ENCODE results near the gene BEND5.

The BEND5 gene

GRCh38 chr1:48765335-48765734 lies 11.4 kb downstream of the BEND5 start:
- DNase-seq (ENCODE audit: low spot score) = no peak

DNA sequence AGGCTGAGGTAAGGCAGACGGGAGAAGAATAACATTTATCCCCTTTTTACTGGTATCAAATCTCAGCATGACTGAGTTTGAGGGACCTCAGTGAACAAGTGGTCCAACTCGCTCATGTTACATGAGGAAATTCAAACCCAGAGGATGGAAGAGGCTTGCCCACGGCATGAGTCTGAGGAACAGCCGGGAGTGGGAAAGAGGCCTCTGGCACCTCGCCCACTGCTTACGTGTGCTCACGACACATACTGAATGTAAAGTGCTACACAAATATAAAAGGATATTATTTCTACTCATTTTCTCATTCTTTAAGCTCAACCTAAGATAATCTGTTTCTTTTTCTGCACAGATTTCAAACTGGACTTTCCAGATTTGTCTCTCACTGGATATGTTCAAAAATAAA lies 14.7 kb downstream of the BEND5 start:
- DNase-seq (ENCODE audit: low spot score) = no peak

- DNase-seq (ENCODE audit: low spot score) = no peak
These were observed 15.3 kb downstream of the BEND5 start for GRCh38 chr1:48761411-48761810.

DNA sequence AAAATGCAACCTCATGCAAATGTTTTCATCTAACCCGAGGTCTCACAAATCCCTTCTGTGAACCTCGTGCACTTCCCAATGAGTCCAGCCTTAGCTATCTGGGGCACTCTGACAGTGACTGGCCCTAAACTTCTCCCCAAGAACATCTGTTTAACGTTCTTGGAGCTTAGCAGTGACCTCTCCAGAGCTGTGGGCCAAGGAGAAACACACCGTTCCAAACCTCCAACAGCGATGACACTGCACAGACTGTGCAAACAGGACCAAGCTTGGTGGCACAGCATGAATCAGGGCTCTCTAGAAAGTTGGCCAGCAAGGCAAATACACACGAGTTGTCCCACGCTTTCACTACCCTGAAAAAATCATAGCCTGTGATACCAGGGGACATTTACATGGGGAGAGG lies 15.8 kb downstream of the BEND5 start:
- no peak for DNase-seq (ENCODE audit: low spot score)

DNA sequence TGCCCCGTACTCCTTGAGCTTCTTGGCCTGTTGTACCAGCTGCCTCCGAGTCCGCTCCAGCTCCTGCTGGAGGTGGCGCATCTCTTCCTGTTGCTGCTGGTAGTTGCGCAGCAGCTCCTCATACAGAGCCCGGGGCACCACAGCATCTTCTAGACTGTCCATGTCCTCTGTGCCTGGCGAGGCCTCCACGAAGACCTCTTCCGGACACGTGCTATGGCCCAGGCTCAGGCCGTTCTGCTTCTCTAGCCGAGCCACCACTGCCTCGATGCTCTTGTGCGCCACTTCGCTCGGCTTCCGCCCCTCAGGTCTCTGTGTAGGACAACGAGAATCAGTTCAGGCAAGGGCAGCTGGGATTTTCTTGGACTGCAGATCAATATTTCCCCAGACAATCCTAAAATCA lies 17.7 kb downstream of the BEND5 start:
- DNase-seq (ENCODE audit: low spot score) = no peak

DNA sequence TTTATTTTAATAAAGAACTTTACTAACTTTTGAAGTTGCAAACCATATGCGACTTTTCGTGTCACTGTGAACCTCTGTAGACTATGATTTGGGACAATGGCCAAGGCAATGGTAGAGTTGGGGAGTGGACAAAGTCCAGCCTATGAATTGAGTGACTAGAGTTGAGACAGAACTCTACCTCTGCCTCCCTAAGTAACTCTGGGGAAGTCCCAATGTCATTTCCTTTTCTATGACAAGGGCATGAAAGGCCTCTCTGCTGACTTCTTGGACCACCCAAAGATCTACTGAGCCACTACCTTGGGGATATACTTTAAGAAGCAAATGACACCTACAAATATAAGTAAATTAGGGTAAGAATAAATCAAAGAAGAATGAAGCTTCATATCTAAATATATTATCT lies 19.3 kb downstream of the BEND5 start:
- DNase-seq (ENCODE audit: low spot score) = no peak

- no peak for DNase-seq (ENCODE audit: low spot score)
These were observed 19.9 kb downstream of the BEND5 start for GRCh38 chr1:48756683-48757316.

DNA sequence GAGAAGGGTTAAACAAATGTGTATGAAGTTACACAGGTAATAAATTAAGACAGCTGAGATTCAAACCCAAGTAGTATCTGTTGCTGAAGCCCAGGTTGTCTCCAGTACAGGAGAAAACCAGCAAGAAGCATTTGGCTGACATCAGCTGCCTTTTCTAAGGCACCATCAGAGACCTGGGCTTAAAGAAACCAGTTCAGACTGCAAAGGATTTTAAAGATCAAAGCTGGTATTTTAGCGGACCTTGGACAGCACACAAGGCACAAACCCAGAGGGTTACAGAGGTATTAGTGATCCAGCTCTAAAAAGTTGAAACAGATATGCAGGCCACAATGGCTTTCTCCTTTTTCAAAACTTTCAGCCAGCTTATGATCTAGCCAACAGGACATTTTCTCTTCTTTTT lies 23.4 kb downstream of the BEND5 start:
- DNase-seq (ENCODE audit: low spot score) = no peak

DNA sequence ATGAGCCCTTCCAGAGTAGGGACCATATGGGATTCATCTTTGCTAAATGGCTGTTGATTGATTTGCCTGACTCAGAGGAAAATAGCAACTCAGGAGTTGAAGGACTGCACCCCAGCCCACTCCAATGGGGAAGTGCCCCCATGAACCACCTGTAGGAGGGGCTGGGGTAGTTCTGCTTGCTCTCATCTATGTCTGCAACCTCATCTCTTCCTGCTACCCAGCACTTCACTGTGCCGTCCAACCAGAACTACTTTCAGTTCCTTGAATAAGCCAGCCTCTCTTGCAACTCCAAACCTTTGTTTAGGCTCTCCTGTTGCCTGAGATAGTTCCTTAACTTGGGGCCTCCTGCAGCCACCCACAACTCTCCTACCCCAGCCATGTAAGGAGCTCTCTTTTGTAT lies 26.6 kb downstream of the BEND5 start:
- DNase-seq (ENCODE audit: low spot score) = no peak

- no peak for DNase-seq (ENCODE audit: low spot score)
These were observed 27.6 kb downstream of the BEND5 start for GRCh38 chr1:48749068-48749467.

GRCh38 chr1:48746906-48747305 lies 29.8 kb downstream of the BEND5 start:
- no peak for DNase-seq (ENCODE audit: low spot score)

DNA sequence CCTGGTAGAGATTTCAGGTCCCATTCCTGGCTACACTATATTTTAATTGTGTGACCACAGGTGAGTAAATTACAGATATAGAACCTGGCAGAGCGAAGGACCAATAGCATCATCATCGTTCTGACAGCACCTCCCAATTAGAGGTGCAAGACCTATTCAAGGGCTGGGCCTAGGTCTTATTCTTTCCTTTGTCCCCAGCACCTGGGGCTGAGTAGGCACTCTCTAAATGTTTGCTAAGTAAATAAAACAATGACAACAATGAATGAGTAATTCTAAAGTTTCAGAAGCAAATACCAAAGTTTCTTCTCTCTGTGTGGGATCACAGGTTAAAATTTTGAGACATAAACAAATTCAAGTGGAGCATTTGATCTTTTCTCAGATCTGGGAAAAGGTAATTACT lies 32.7 kb downstream of the BEND5 start:
- DNase-seq (ENCODE audit: low spot score) = no peak

- no peak for DNase-seq (ENCODE audit: low spot score)
These were observed 33.2 kb downstream of the BEND5 start for GRCh38 chr1:48743480-48743879.

GRCh38 chr1:48741380-48741779 lies 35.3 kb downstream of the BEND5 start:
- DNase-seq (ENCODE audit: low spot score) = no peak

DNA sequence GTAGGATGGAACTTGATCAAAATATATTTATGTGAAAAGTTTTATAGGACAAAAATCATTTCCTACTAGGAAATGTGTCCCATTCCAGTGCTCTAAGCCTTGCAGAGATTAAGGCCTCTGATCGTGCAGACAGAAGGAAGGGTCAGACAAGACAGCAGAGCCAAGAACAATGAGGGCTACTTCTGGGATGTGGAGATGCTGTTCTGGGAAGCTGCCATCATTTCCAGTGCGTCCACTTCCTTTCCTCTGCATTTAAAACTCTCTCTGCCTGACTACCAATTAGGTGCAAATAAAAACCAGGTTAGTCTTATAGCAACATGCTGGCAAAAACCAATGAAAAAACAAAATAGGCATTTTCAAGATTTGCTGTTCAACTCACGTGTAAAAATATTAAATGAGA lies 36.1 kb downstream of the BEND5 start:
- no peak for DNase-seq (ENCODE audit: low spot score)

- no peak for DNase-seq (ENCODE audit: low spot score)
These were observed 37.6 kb downstream of the BEND5 start for GRCh38 chr1:48739091-48739490.

DNA sequence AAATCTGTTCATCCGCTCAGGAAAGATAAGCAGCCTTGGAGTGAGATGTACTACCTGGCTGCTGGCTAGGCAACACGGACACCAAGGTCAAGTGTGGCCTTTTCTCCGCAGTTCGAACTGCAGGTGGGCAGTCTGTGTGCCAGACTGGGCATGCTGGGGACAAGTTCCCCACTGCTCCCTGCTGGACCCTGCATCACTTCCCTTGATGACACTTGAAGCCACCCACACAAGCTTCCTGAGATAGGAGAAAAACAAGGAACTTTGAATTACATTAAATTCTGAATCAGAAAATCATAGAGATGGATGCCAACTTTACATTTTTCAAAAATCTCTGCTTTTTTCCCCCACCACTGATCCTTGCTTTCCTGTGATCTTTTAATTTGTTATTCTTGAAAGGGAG lies 38.3 kb downstream of the BEND5 start:
- no peak for DNase-seq (ENCODE audit: low spot score)

DNA sequence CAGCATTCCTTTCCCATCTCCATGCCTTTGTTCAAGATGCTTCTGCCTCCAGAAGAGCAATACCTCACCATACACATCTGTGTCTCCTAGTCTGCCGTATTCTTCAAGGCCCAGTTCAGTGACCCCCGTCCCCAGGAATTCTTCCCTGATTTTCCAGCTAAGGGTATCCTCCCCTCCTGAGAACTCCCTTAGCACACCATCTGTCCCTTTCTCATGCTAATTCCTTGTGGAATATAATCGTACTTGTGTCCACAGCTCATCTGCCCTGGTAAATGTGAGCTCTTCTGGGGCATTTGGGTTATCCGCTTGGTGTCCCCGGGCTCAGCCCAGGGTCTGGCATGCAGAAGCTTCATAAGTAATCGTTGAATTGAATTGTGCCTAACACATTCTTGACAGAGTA lies 40.9 kb downstream of the BEND5 start:
- no peak for DNase-seq (ENCODE audit: low spot score)

GRCh38 chr1:48730164-48730910 lies 46.4 kb downstream of the BEND5 start:
- DNase-seq (ENCODE audit: low spot score) = no peak

GRCh38 chr1:48728584-48728983 lies 48.1 kb downstream of the BEND5 start:
- DNase-seq (ENCODE audit: low spot score) = no peak

- no peak for DNase-seq (ENCODE audit: low spot score)
These were observed 50.0 kb downstream of the BEND5 start for GRCh38 chr1:48726557-48727215.

GRCh38 chr1:48726139-48726538 lies 50.6 kb downstream of the BEND5 start:
- DNase-seq (ENCODE audit: low spot score) = no peak

- DNase-seq (ENCODE audit: low spot score) = no peak
These were observed 51.2 kb downstream of the BEND5 start for GRCh38 chr1:48725341-48726046.
